Stomach (tissue), 9 donors: ENCODE data around the gene CD38. TPM values are rescaled to one million over a fixed set of nuclear protein-coding genes. Genes with fewer than 3 reads are reported as not detected.

Experiments used
- DNase-seq, 2 donors: peaks; one replicate each; pipeline versions ENCODE4 v3.0.0 to v3.0.0-alpha.2; 2013 to 2019
- H3K27ac ChIP-seq, 5 donors: fragments of 200-600 bp in 4 of 5; sonication (generic) in 4 of 5; one replicate each; pipeline ENCODE4 v1.5.1; 2013 to 2019; ENCODE audit warnings: mild to moderate bottlenecking in 1 of 5, moderate library complexity in 1 of 5
- H3K27me3 ChIP-seq, 3 donors: fragments of 200-600 bp; sonication (generic); one replicate each; pipeline ENCODE4 v1.5.1; 2017 to 2019; ENCODE audit warnings: mixed run types in 1 of 3
- H3K36me3 ChIP-seq, 4 donors: fragments of 200-600 bp; sonication (generic); 1 replicate in 3 of 4; 2 replicates in 1 of 4; pipeline ENCODE4 v1.5.1; 2016 to 2019
- H3K4me1 ChIP-seq, 4 donors: fragments of 200-600 bp; sonication (generic); one replicate each; pipeline ENCODE4 v1.5.1; 2016 to 2019
- H3K4me3 ChIP-seq, 4 donors: fragments of 200-600 bp; sonication (generic) in 3 of 4; one replicate each; pipeline ENCODE4 v1.5.1; 2016 to 2019; ENCODE audit warnings: mild to moderate bottlenecking in 1 of 4
- H3K9me3 ChIP-seq, 4 donors: fragments of 200-600 bp; sonication (generic); one replicate each; pipeline ENCODE4 v1.5.1; 2016 to 2019
- CTCF ChIP-seq, 7 experiments: fragments of 450-650 bp in 4 of 7; fragments of 200-600 bp in 3 of 7; sonication (generic) in 3 of 7; IDR thresholded peaks; one replicate each; pipeline ENCODE4 v1.5.1; 2016 to 2019; ENCODE audit warnings: antibody characterized with exemption in 7 of 7, control low read depth in 2 of 7, mild to moderate bottlenecking in 1 of 7
- EP300 ChIP-seq: sonication (generic); formaldehyde crosslinking; IDR thresholded peaks from one replicate; pipeline ENCODE4 v1.6.1; 2017; ENCODE audit warnings: antibody characterized with exemption
- POLR2A ChIP-seq, 4 donors: fragments of 450-650 bp; IDR thresholded peaks; one replicate each; pipeline ENCODE4 v1.6.1; 2016; ENCODE audit warnings: antibody characterized with exemption in 4 of 4, control low read depth in 2 of 4, mild to moderate bottlenecking in 1 of 4, moderate library complexity in 1 of 4
- POLR2AphosphoS5 ChIP-seq, 3 donors: sonication (generic); formaldehyde crosslinking; IDR thresholded peaks; one replicate each; pipeline ENCODE4 v1.6.1; 2016; ENCODE audit warnings: antibody characterized with exemption in 3 of 3
- WGBS, 5 donors: extraction: QIAGEN DNeasy Blood & Tissue Kit in 3 of 5; methylation state at CpG; one replicate each; pipeline versions ENCODE4 v1.1.5 to v1.1.7; 2013 to 2018; 5-methylcytosine and 5-hydroxymethylcytosine counted together
- intact Hi-C: fragments of 100-400 bp; cut with DNase I; formaldehyde crosslinking; loops from one replicate; pipeline ENCODE4 v1.15.1; 2023; ENCODE audit warnings: low total_unique reads
- polyA plus RNA-seq, 3 donors: library from polyadenylated mRNA; stranded (reverse); fragments of 200-250 nt; gene quantifications; one replicate each; pipeline ENCODE4 v1.2.3, GENCODE V29; 2013
- total RNA-seq, 5 donors: library from RNA; depleted of rRNA; stranded (reverse); fragments of >200 nt; gene quantifications; one replicate each; pipeline versions ENCODE4 v1.1.0 to v1.2.3, GENCODE V29; 2014 to 2016
- donor health status: healthy with polysubstance abuse.
- donor health status: Bipolar disorder and iron deficiency.
- donor health status: healthy.

CD38 gene
- total and polyA plus RNA-seq, 8 donors = 0.62 to 44.9 (median 2.2) TPM

DNA sequence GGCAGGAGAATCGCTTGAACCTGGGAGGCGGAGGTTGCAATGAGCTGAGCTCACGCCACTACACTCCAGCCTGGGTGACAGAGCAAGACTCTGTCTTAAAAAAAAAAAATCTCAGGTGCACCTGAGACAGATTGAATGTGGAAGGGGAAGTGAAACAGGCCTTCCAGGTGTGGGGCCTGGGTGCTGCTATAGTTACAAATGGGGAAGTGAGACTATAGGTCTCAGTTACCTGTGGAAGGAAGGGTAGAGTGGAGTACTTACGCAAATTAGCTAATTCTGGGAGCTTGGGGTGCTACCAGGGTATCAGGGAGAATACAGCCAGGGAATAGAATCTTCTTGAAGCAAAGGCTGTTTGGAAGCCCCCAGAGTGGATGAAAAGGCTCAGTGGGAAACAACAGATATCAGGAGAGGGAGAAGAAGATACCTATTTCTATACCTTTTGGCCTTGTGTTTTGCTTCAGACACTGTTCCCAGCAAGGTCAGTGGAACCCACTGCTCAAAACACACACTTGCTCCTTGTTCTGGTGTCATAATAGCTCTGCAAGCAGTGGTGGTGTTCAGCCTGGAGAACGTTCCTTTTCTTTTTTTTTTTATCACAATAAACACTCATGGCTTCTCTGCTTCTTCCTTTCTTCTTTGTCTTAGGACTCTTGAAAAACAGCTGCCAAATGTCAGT is 7.0 kb downstream of the CD38 start:
- DNase-seq = no peak
- TF ChIP-seq EP300 (no peak), POLR2A (IDR thresholded peaks at IDR 0.05) (no peak), POLR2AphosphoS5 (IDR thresholded peaks at IDR 0.05) (no peak), CTCF (IDR thresholded peaks at IDR 0.05) (no peak)

GRCh38 chr4:15786743-15787142 is 8.6 kb downstream of the CD38 start:
- no peaks in the 10 kb centered on the region for H3K36me3 ChIP-seq
- H3K27me3 ChIP-seq = peaks cover 0 to 6% (median 0%) of the 10 kb centered on the region in 3 donors
- H3K4me3 ChIP-seq = no peak overlapping the region
- no peak for DNase-seq
- intact Hi-C loops = no loop called here
- TF ChIP-seq EP300 (no peak), POLR2AphosphoS5 (IDR thresholded peaks at IDR 0.05) (no peak), POLR2A (IDR thresholded peaks at IDR 0.05) (no peak), CTCF (IDR thresholded peaks at IDR 0.05) (no peak)
- peaks cover 0 to 5% (median 2%) of the 10 kb centered on the region in 4 donors for H3K9me3 ChIP-seq
- 93 to 98% (median 95%) methylated on average over 14 to 26 of the region's 26 CpGs for WGBS, 5 donors
- no peak overlapping the region for H3K27ac ChIP-seq
- H3K4me1 ChIP-seq = no peaks in the 10 kb centered on the region

More for the DNA sequence above, 7.0 kb downstream of the CD38 start:
- H3K4me1 ChIP-seq = peaks cover 0 to under 1% (median under 1%) of the 10 kb centered on the region in 4 donors
- no peaks in the 10 kb centered on the region for H3K36me3 ChIP-seq
- no peak overlapping the region for H3K27ac ChIP-seq
- H3K9me3 ChIP-seq = peaks cover 0 to 5% (median 2%) of the 10 kb centered on the region in 4 donors
- no peak overlapping the region for H3K4me3 ChIP-seq
- intact Hi-C loops = no loop called here
- peaks cover 0 to 6% (median 0%) of the 10 kb centered on the region in 3 donors for H3K27me3 ChIP-seq
- WGBS, 5 donors = 73 to 87% (median 83%) methylated on average over 5 of the region's 5 CpGs

DNA sequence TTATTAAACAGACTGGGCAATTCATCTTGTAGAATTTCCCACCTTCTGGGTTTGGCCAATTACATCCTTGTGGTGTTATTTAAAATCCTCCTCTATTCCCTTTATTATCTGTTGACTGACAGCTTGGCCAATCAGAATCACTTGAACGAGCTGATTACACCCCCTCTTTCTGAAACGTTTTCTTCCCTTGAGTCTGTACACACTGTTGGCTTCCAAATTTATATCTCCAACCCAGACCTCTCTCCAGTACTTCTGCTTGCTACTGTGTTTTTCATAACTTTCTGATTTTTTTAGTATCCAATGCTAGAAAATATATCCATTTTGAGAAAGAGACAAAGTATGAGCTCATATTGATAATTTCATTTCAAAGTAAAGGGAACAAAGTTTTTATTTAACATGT is 14.8 kb downstream of the CD38 start:
- intact Hi-C loops = no loop called here
- TF ChIP-seq EP300 = no peak
- TF ChIP-seq POLR2AphosphoS5 (IDR thresholded peaks at IDR 0.05) = no peak
- TF ChIP-seq POLR2A (IDR thresholded peaks at IDR 0.05) = no peak
- TF ChIP-seq CTCF (IDR thresholded peaks at IDR 0.05) = no peak

DNA sequence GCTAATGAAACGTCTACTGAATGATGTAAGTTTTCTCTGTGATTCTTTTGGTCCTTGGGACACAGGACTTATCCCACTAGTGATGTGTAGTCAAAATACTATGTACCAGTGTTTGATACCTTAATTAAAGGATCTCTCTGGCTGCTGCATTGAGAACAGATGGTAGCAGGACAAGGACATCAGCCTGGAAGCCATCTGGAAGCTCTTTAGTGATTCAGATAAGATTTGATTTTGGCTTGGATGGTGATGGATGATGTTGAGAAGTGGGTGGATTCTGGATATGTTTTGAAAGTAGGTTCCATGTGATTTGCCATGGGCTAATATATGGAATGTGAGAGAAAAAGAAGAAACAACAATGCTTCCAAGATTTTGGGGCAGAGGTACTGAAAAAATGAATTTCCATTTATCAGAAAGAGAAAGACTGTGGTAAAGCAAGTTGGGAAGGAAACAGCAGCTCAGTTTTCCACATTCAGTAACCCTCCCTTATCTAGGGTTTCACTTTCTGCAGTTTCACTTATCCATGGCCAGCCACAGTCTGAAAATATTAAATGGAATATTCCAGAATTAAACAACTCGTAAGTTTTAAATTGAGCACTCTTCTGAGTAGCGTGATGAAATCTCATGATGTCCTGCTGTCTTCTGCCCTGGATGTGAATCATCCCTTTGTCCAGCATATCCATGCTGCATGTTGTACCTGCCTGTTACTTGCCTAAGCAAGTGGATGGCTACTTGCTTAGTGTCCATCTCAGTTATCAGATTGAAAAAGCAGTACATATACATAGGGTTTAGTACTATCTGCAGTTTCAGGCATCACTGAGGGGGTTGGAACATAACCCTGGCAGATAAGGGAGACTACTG is 15.6 kb downstream of the CD38 start:
- WGBS, 5 donors = 80 to 89% (median 85%) methylated on average over 3 of the region's 3 CpGs
- intact Hi-C loops = no loop called here
- TF ChIP-seq CTCF (IDR thresholded peaks at IDR 0.05) (no peak), EP300 (no peak), POLR2AphosphoS5 (IDR thresholded peaks at IDR 0.05) (no peak), POLR2A (IDR thresholded peaks at IDR 0.05) (no peak)
- Histone ChIP-seq H3K27ac (no peak overlapping the region), H3K9me3 (no peaks in the 10 kb centered on the region), H3K27me3 (no peaks in the 10 kb centered on the region), H3K36me3 (no peaks in the 10 kb centered on the region), H3K4me3 (no peak overlapping the region), H3K4me1 (no peaks in the 10 kb centered on the region)
- DNase-seq = no peak

More for the DNA sequence above, 14.8 kb downstream of the CD38 start:
- Histone ChIP-seq H3K9me3 (no peaks in the 10 kb centered on the region), H3K27ac (no peak overlapping the region), H3K27me3 (no peaks in the 10 kb centered on the region), H3K4me1 (no peaks in the 10 kb centered on the region), H3K36me3 (no peaks in the 10 kb centered on the region), H3K4me3 (no peak overlapping the region)
- 30 to 49% (median 32%) methylated on average over 2 of the region's 2 CpGs for WGBS, 5 donors
- no peak for DNase-seq
